Measurements from ENCODE around the gene CHCHD6.

GRCh38 chr3:126925411-126926171 lies 221.6 kb downstream of the CHCHD6 start:
- TF ChIP-seq CTCF (conservative IDR thresholded peaks at IDR 0.05; ENCODE audit: low read depth, low read length) (no peak), POLR2A (IDR thresholded peaks at IDR 0.05; ENCODE audit: low read depth, low read length) (no peak), CHD1 (IDR thresholded peaks at IDR 0.05; ENCODE audit: low read depth, low read length) (no peak), MAZ (IDR thresholded peaks at IDR 0.05; ENCODE audit: borderline replicate concordance, low read depth, low read length) (no peak), MXI1 (IDR thresholded peaks at IDR 0.05; ENCODE audit: borderline replicate concordance, low read depth, low read length) (no peak), RCOR1 (IDR thresholded peaks at IDR 0.05; ENCODE audit: insufficient replicate concordance, low read length) (no peak), FOS (IDR thresholded peaks at IDR 0.05; ENCODE audit: low read depth, low read length) (no peak)

Data from IMR-90 (cell line).